Measurements from ENCODE around the gene CYS1. TPM values are rescaled to one million over a fixed set of nuclear protein-coding genes. Genes with fewer than 3 reads are reported as not detected.
A peak's percentile ranks its signal among the peaks of the same experiment; 100 is the strongest.

The CYS1 gene
- total RNA-seq, 2 donors from 2014 or later = 0.29 to 0.44 TPM

DNA sequence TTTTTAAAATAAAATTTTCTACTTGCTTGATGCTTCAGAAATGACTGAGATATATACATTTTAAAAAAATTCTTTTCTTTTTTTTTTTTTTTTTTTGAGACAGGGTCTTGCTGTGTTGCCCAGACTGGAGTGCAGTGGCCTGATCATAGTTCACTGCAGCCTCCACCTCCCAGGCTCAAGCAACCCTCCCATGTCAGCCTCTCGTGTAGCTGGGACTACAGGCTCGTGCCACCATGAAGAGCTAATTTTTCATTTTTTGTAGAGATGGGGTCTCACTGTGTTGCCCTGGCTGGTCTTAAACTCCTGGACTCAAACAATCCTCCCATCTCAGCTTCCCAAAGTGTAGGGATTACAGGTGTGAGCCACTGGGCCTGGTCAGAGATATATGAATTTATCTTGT lies 12.9 kb downstream of the CYS1 start:
- H3K4me1 Mint-ChIP-seq = peaks cover 4% of the 10 kb centered on the region
- no peaks in the 10 kb centered on the region for H3K36me3 ChIP-seq (ENCODE audit: control insufficient read depth, insufficient read depth, low read length)
- DNase-seq = no peak
- H3K4me1 ChIP-seq (ENCODE audit: control insufficient read depth, insufficient read depth, low read length) = no peaks in the 10 kb centered on the region
- peaks cover 12% of the 10 kb centered on the region for H3K9me3 ChIP-seq (ENCODE audit: control insufficient read depth, low read length)
- H3K27ac ChIP-seq (ENCODE audit: low read depth, low read length) = no peak overlapping the region
- WGBS, 2 experiments (ENCODE audit: insufficient coverage in 1 of 2, insufficient read length in 1 of 2) = 42 to 50% methylated on average over 2 of the region's 2 CpGs
- TF ChIP-seq CTCF (conservative IDR thresholded peaks at IDR 0.05) = no peak
- no peak overlapping the region for H3K4me3 Mint-ChIP-seq
- no peak overlapping the region for H3K4me3 ChIP-seq (ENCODE audit: low read length)
- no peaks in the 10 kb centered on the region for H3K36me3 Mint-ChIP-seq (ENCODE audit: low read depth)
- H3K9me3 Mint-ChIP-seq = peaks cover 13% of the 10 kb centered on the region
- H3K27me3 Mint-ChIP-seq (ENCODE audit: insufficient read depth) = no peaks in the 10 kb centered on the region
- H3K27me3 ChIP-seq (ENCODE audit: control insufficient read depth, insufficient read depth, low read length, poor library complexity, severe bottlenecking) = no peaks in the 10 kb centered on the region
- H3K27ac Mint-ChIP-seq = no peak overlapping the region
- no peak overlapping the region for H3K9ac ChIP-seq (ENCODE audit: extremely low read depth, low read length, poor library complexity, severe bottlenecking)

DNA sequence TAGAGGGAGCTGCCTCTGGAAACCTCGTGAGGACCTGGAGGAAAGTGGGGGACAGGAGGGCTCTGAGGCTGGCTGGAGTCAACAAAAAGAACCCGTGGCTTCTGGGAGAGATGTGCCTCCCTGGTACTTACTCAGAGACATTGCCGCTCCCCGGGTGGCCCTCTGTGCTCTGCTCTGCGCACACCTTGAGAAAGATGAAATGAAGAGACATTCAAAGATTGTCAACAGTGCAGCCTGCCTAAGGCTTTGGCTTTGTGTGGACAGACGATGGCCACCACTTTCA lies 14.5 kb downstream of the CYS1 start:
- Histone ChIP-seq H3K4me3 (ENCODE audit: low read length) (no peak overlapping the region), H3K9me3 (ENCODE audit: control insufficient read depth, low read length) (peaks cover 12% of the 10 kb centered on the region), H3K4me1 (ENCODE audit: control insufficient read depth, insufficient read depth, low read length) (no peaks in the 10 kb centered on the region), H3K27ac (ENCODE audit: low read depth, low read length) (no peak overlapping the region), H3K36me3 (ENCODE audit: control insufficient read depth, insufficient read depth, low read length) (no peaks in the 10 kb centered on the region), H3K27me3 (ENCODE audit: control insufficient read depth, insufficient read depth, low read length, poor library complexity, severe bottlenecking) (no peaks in the 10 kb centered on the region), H3K9ac (ENCODE audit: extremely low read depth, low read length, poor library complexity, severe bottlenecking) (no peak overlapping the region)
- Mint-ChIP-seq H3K4me3 (no peak overlapping the region), H3K27ac (no peak overlapping the region), H3K4me1 (peaks cover 4% of the 10 kb centered on the region), H3K9me3 (peaks cover 13% of the 10 kb centered on the region), H3K27me3 (ENCODE audit: insufficient read depth) (no peaks in the 10 kb centered on the region), H3K36me3 (ENCODE audit: low read depth) (no peaks in the 10 kb centered on the region)
- DNase-seq = no peak
- WGBS, 2 experiments (ENCODE audit: insufficient coverage in 1 of 2, insufficient read length in 1 of 2) = 88 to 95% methylated on average over 3 to 6 of the region's 6 CpGs
- no peak for TF ChIP-seq CTCF (conservative IDR thresholded peaks at IDR 0.05)

DNA sequence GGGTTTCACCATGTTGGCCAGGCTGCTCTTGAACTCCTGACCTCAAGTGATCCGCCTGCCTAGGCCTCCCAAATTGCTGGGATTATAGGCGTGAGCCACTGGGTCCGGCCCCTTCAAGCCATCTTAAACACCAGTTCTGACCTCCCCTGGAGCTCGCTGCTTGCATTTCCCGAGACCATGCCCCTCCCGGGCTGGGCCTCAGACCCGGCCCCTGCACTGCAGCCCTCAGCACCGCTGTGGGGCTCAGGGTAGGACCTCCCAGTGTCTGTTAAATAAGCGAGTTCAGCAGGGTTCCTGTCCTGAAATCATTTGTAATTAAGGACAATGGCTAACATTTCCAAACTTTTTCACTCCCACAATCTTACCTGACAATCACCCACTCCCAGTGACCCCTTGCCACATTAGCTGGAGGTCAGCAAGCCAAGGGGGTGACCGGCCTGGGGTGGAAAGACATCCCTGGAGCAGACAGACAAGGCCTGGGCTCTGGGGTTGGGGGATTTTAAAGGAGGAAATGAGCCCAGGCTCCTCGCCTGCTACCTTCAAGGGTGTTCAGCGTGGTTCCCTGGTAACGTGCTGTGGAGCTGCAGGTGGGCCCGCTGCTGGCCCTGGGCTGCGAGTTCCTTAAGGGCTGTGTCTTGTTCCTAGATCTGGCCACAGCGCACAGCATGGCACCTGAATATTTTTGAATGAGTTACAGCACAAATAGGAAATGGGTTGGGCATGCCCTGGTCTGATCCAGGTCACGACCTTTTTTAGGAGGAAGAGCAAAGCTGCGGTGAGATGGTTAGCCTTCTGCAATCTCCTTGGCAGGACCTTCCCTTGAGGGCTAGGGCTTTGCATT lies 15.1 kb downstream of the CYS1 start:
- Histone ChIP-seq H3K27me3 (ENCODE audit: control insufficient read depth, insufficient read depth, low read length, poor library complexity, severe bottlenecking) (no peaks in the 10 kb centered on the region), H3K4me3 (ENCODE audit: low read length) (no peak overlapping the region), H3K4me1 (ENCODE audit: control insufficient read depth, insufficient read depth, low read length) (no peaks in the 10 kb centered on the region), H3K9ac (ENCODE audit: extremely low read depth, low read length, poor library complexity, severe bottlenecking) (no peak overlapping the region), H3K36me3 (ENCODE audit: control insufficient read depth, insufficient read depth, low read length) (no peaks in the 10 kb centered on the region), H3K27ac (ENCODE audit: low read depth, low read length) (no peak overlapping the region), H3K9me3 (ENCODE audit: control insufficient read depth, low read length) (peaks cover 12% of the 10 kb centered on the region)
- no peaks in the 10 kb centered on the region for H3K36me3 Mint-ChIP-seq (ENCODE audit: low read depth)
- H3K27ac Mint-ChIP-seq = peak overlapping the region; percentile 46
- DNase-seq = peak; percentile 56
- no peaks in the 10 kb centered on the region for H3K27me3 Mint-ChIP-seq (ENCODE audit: insufficient read depth)
- H3K4me1 Mint-ChIP-seq = peaks cover 4% of the 10 kb centered on the region
- no peak for TF ChIP-seq CTCF (conservative IDR thresholded peaks at IDR 0.05)
- H3K4me3 Mint-ChIP-seq = no peak overlapping the region
- peaks cover 13% of the 10 kb centered on the region for H3K9me3 Mint-ChIP-seq
- 71 to 79% methylated on average over 16 to 18 of the region's 18 CpGs for WGBS, 2 experiments (ENCODE audit: insufficient coverage in 1 of 2, insufficient read length in 1 of 2)

Measured in endodermal cell (in vitro differentiated cells).